IMR-90 (cell line): ENCODE measurements around the gene MLKL. TPM values are rescaled to one million over a fixed set of nuclear protein-coding genes. Genes with fewer than 3 reads are reported as not detected.

Experiments
- polyA plus RNA-seq, 3 experiments: library from polyadenylated mRNA; depleted of rRNA; stranded (reverse); fragments of >200 nt; gene quantifications; 2 replicates each; pipeline ENCODE4 v1.2.3, GENCODE V29; 2012; ENCODE audit warnings: low replicate concordance in 1 of 3
- total RNA-seq: library from RNA; depleted of rRNA; stranded (reverse); fragments of >200 nt; gene quantifications from 2 replicates; pipeline ENCODE4 v1.2.3, GENCODE V29; 2012; rRNA removed

MLKL gene
- total and polyA plus RNA-seq, 2 of the 4 experiments (the other 2 are of a cell fraction), result 3.6 to 4.5 TPM

Other genes starting within 250 kb of the MLKL start
- gene GLG1, start 93.7 kb downstream of the MLKL start, total RNA-seq, result 90.0 and 91.0 TPM in 2 replicates
- 93.1 and 107 TPM in 2 replicates for gene GLG1, start 93.7 kb downstream of the MLKL start, polyA plus RNA-seq (2012; rRNA removed)
- gene RFWD3, start 34.0 kb downstream of the MLKL start, total RNA-seq, result 27.6 and 28.3 TPM in 2 replicates
- 14.9 and 16.7 TPM in 2 replicates for gene RFWD3, start 34.0 kb downstream of the MLKL start, polyA plus RNA-seq (2012; rRNA removed)
- gene FA2H, start 74.0 kb upstream of the MLKL start, total RNA-seq, result not detected in 2 replicates
- not detected in 2 replicates for gene FA2H, start 74.0 kb upstream of the MLKL start, polyA plus RNA-seq (2012; rRNA removed)